ENCODE results near the gene CCDC81.

Gene CCDC81

DNA sequence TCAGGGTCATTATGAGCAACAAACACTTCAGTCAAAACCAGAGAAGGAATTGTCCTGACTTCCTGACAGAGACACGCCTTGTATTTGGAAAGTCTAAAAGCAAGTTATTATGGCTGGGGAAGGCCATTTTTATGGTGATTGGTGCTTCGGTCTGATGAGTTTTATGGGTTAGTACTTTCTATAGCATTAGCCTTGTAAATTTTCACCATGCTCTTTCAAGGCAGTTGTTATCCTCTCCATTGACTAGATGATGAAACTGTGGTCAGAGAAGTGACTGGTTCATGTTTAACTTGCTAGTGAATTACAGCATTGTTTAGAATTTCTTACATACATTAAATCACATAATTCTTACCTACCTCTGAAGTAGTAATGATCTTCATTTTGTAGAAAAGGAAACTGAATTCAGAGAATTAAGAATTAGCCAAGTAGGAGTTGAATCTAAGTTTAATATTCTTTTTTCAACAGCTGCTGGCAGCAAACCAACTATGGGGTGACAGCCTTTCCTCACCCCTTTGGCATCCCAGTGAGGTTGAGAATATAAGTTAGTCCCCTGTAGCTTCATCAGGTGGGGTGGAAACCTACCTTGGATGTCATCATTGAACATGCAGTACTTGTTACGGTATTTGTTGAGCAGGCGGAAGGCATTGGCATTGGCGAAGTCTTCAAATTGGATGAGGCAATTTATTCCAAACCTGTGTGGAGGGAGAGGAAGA lies 90.0 kb downstream of the CCDC81 start:
- DNase-seq (ENCODE audit: low spot score), result no peak

DNA sequence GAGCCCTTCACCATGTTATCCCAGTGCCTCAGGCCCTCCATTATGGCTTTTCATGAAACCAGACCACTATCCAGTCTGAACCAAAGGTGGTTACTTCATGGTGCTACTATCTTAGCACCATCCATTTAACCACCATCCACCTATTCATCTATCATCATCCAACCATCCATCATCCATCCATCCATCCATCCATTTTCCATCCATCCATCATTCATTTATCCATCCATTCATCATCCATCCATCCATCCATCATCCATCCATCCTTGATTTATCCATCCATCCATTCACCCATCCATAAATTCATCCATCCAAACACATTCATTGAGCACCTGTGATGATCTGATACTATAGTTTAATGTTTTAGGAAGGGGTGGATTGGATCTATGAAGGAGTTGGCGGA lies 93.5 kb downstream of the CCDC81 start:
- DNase-seq (ENCODE audit: low spot score), result no peak

DNA sequence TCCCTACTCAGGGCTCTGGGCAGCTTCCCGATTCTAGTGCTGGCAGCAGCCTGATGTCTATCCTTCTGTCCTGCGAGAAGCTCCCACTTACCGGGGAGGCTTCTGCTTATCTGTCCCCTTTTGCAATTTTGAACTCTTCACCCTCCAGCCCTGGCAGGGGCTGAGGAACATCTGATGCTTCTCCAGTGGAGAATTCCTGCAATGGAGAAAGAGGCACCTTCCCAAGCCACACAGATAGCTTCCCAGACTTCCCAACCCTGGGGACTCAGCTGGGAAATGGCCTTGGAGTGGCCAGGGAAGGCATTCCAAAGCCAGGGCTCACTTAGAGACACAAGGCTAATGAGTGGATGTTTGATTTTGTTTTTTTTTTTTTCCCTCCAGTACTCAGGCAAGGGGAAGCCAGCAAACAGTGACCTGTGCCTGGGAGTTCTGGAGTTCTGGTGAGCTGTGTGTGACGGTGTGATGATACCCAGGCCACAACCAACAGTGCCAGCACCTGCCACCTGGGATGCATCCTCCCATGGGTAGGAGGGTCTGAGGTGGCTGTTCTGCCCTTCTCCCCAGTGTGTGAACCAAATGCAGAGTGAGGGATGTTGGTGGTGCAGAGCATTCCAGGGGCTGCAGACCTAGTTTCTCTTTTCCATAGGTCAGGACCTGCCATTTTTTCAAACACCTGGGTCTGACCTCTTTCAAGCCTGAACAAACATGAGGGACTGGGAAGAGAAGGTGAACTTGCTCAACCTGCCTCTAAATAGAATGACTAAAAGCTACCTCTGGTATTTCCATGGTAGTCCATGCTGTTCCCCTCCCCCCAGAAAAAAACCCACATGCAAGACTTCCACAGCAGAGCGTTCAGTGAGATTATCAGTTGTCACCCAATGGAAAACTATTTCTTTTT lies 95.1 kb downstream of the CCDC81 start:
- DNase-seq (ENCODE audit: low spot score), result no peak

Measured in NAMALWA (cell line).